ENCODE data around the gene SYT7. TPM values are rescaled to one million over a fixed set of nuclear protein-coding genes. Genes with fewer than 3 reads are reported as not detected.

Gene SYT7
- polyA plus RNA-seq, 1 donor (not counting 4 experiments of a cell fraction or from before 2014, with no cell fraction given), result 2.6 TPM

- no peaks in the 10 kb centered on the region for H3K4me1 ChIP-seq (ENCODE audit: control insufficient read depth, extremely low read depth, insufficient read depth, low read length)
- peaks cover 28% of the 10 kb centered on the region for H3K27me3 ChIP-seq (ENCODE audit: control insufficient read depth, extremely low read depth, insufficient read depth, low read length)
- TF ChIP-seq EZH2 (IDR thresholded peaks at IDR 0.05; ENCODE audit: low read length) (no peak), CTCF (optimal IDR thresholded peaks at IDR 0.05 in 1 of 3, IDR thresholded peaks at IDR 0.05 in 1 of 3, conservative IDR thresholded peaks at IDR 0.05 in 1 of 3; ENCODE audit: extremely low read depth in 1 of 3, insufficient read depth in 2 of 3, low read length in 3 of 3) (no peak)
- H3K9me3 ChIP-seq (ENCODE audit: control insufficient read depth, low read depth, low read length), result no peaks in the 10 kb centered on the region
- DNase-seq (ENCODE audit: low read depth, low spot score), result no peak
- no peaks in the 10 kb centered on the region for H3K79me2 ChIP-seq (ENCODE audit: control insufficient read depth, insufficient read depth, low read length)
- no peak overlapping the region for H3K27ac ChIP-seq (ENCODE audit: control insufficient read depth, insufficient read depth, low read length)
- H3K4me3 ChIP-seq (ENCODE audit: control insufficient read depth in 2 of 3, extremely low read depth in 1 of 3, insufficient read depth in 2 of 3, low read depth in 1 of 3, low read length in 3 of 3), result no peak overlapping the region
- no peaks in the 10 kb centered on the region for H3K9me1 ChIP-seq (ENCODE audit: control insufficient read depth, extremely low read depth, insufficient read depth, low read length)
- H3K4me2 ChIP-seq (ENCODE audit: control insufficient read depth, extremely low read depth, insufficient read depth, low read depth, low read length), result no peak overlapping the region
- H3K36me3 ChIP-seq (ENCODE audit: control insufficient read depth in 2 of 2, extremely low read depth in 1 of 2, insufficient read depth in 2 of 2, low read length in 2 of 2), result no peaks in the 10 kb centered on the region
- H3K9ac ChIP-seq (ENCODE audit: control insufficient read depth, extremely low read depth, insufficient read depth, low read length), result no peak overlapping the region
- no peak for FAIRE-seq
- no peaks in the 10 kb centered on the region for H4K20me1 ChIP-seq (ENCODE audit: control insufficient read depth, extremely low read depth, insufficient read depth, low read length)
- dilution Hi-C loops (cut with MboI; ENCODE audit: extremely low pct_ligation_motif_present, low sequenced_read_pairs), result no loop called here
- H2AFZ ChIP-seq (ENCODE audit: control insufficient read depth, low read length), result no peak overlapping the region
Measured at GRCh38 chr11:61503135-61503770, 77.6 kb downstream of the SYT7 start.

- Histone ChIP-seq H3K36me3 (ENCODE audit: control insufficient read depth in 2 of 2, extremely low read depth in 1 of 2, insufficient read depth in 2 of 2, low read length in 2 of 2) (no peaks in the 10 kb centered on the region), H3K79me2 (ENCODE audit: control insufficient read depth, insufficient read depth, low read length) (no peaks in the 10 kb centered on the region), H2AFZ (ENCODE audit: control insufficient read depth, low read length) (no peak overlapping the region), H3K9me3 (ENCODE audit: control insufficient read depth, low read depth, low read length) (no peaks in the 10 kb centered on the region), H3K27ac (ENCODE audit: control insufficient read depth, insufficient read depth, low read length) (no peak overlapping the region), H3K4me1 (ENCODE audit: control insufficient read depth, extremely low read depth, insufficient read depth, low read length) (no peaks in the 10 kb centered on the region), H3K4me3 (ENCODE audit: control insufficient read depth in 2 of 3, extremely low read depth in 1 of 3, insufficient read depth in 2 of 3, low read depth in 1 of 3, low read length in 3 of 3) (no peak overlapping the region), H3K9ac (ENCODE audit: control insufficient read depth, extremely low read depth, insufficient read depth, low read length) (no peak overlapping the region), H3K27me3 (ENCODE audit: control insufficient read depth, extremely low read depth, insufficient read depth, low read length) (peaks cover 21% of the 10 kb centered on the region), H3K9me1 (ENCODE audit: control insufficient read depth, extremely low read depth, insufficient read depth, low read length) (no peaks in the 10 kb centered on the region), H4K20me1 (ENCODE audit: control insufficient read depth, extremely low read depth, insufficient read depth, low read length) (no peaks in the 10 kb centered on the region), H3K4me2 (ENCODE audit: control insufficient read depth, extremely low read depth, insufficient read depth, low read depth, low read length) (no peak overlapping the region)
- no peak for FAIRE-seq
- TF ChIP-seq EZH2 (IDR thresholded peaks at IDR 0.05; ENCODE audit: low read length), result no peak
- DNase-seq (ENCODE audit: low read depth, low spot score), result no peak
- dilution Hi-C loops (cut with MboI; ENCODE audit: extremely low pct_ligation_motif_present, low sequenced_read_pairs), result no loop called here
Measured at GRCh38 chr11:61502522-61502921, 78.4 kb downstream of the SYT7 start.
